ENCODE measurements around the gene ITIH3.

The ITIH3 gene

DNA sequence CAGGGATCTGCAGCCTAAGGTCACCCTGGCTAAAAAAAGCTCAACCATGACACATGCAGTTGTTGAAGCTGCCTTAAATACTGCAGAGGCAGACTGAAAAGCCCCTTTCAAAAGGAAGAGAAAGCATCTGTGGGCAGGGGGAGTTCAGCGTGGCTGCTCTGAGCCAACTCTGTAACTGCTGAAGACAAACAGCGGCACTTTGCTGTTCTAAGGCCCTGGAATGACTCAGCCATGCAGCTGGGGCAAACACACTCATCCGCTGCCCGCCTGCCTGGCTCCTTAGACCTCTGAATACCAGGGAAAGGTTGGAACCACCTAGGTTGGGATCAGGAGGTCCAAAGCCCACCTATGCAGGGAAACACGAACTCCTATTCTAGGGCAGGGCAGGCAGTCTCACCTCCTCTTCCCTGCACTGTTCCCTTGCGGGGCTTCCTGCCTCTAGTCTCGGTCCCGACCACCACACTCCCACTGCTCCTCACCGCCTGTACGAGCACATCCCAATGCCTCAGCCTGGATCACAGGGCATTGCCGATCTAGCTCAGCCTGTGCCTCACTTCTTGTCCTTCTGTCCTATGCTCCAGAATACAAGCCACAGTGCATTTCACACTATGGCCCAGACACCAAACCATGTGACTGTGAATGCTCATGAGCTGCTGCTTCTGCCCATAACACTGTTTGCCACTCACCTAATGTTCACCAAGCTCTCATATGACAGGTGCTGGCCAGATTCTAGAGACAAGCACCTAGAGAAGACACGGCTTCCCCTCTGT, 46.8 kb downstream of the ITIH3 start:
- DNase-seq (ENCODE audit: low read depth, low spot score), result no peak
- no peak overlapping the region for H3K27ac ChIP-seq

DNA sequence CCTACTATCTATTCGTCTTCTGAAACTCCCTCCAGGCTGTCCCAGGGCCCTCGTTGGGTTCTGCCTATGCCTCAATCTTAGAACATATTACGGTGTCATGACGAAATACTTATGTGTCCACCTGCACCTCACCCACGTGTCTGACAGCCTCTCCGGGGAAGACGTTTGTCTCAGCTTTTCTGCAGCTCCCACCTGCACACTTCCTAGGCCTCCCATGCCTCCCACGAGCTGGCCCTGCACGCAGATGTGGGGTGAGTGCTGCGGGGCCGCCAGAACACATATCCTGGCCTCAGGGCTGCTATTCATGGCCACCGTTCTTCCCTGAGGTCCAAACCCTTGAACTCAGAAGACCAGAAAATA, 47.4 kb downstream of the ITIH3 start:
- no peak overlapping the region for H3K27ac ChIP-seq
- no peak for DNase-seq (ENCODE audit: low read depth, low spot score)

DNA sequence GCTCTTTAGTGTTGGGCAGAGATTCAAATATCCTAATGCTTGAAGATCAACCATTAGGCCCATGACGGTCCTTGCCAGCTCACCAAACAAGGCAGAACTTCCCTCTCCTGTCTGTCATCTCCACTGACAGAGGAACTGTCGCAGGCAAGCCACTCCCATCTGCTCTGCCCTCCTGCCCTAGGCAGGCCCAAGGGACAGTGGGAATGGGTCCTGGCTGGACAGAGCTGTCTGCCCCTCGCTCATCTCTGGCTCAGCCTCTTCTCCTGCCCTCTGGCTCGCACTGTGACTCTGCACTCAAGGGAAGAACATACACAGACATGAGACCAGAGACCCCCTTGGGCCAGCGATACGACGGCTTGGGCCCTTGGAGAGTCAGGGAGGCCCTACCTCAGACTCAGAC, 47.8 kb downstream of the ITIH3 start:
- no peak overlapping the region for H3K27ac ChIP-seq
- DNase-seq (ENCODE audit: low read depth, low spot score), result no peak

DNA sequence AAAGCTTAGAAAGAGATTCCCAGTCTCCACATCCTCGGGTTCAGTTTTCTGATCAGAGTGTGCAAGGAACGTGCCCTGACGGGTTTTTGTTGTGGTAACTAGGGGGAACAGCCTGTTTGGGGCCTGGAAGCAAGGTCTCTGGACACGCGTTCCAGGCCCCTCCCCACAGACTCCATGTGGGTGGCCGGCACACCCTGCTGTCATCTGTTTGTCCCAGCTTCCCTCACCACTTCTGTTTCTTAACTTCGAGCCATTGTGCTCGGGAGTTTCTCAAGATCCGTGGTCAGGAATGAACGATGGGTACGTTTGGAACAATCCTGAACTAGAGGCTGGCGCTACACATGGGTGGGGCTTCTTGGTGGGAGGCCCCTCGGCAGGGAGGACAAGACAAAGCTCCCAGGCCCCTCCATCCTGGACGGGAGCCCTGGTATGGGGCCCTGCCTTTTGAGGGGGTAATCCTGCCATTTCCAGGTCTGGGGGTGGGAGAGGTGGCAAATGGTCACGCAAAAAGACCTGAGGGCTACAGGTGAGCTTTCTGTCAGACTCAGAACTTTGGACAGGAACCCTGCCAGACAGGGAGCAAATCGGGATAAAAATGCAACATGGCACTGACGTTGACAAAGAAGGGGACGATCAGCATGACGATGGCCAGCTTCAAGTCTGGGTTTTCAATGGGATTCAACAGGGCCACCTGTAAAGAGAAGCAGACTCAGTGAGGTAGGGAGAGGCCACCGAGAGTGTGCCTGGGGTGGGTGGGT, 48.7 kb downstream of the ITIH3 start:
- no peak for DNase-seq (ENCODE audit: low read depth, low spot score)
- no peak overlapping the region for H3K27ac ChIP-seq

DNA sequence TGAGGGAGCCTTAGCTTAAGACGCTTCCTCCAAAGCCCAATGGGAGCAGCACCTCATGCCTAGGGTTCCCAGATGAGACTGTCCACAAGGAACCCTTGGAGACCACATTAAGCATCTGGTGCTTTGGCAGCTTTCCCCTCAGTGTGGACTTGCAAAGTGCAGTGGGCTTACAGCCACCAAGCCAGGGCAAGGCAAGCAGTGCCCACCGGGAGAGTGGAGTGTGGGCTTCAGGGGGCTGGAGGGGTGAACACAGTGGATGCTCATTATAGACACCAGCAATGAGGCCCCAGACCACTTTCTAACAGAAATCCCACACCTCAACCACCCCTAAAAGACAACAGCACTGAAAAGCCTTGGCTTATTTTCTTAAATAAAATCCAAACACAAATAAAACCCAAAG, 49.3 kb downstream of the ITIH3 start:
- no peak overlapping the region for H3K27ac ChIP-seq
- no peak for DNase-seq (ENCODE audit: low read depth, low spot score)

DNA sequence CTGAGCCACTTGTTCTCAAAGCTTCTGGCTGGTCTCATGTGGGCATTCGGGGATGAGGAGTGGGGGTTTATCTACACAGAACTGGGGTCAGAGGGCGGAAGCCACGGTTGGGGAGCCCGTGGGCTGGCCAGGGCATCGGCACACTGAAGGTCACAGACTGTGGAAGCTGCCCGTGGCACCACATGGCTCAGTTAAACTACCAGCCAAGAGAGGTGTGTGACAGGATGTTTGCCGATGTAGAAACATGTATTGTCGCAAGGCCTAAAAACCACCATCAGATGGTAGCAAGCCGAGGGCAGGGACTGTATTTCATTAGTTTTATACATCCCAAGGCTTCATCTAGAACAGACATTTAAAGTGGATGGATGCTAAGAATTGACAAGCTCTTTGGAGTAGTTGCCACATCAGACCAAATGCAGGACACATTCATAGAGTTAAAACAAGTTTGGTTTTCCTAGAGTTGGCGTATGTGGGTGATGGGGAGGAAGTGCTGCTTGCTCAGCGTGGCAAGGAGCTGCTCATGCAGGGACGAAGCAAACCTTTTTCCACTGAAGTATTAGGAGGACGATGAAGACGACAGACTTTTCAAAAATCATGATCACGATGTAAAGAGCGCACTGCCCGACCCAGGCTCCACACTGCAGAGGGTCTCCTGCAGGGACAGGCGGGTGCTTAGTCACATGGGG, 49.8 kb downstream of the ITIH3 start:
- DNase-seq (ENCODE audit: low read depth, low spot score), result no peak
- H3K27ac ChIP-seq, result no peak overlapping the region

DNA sequence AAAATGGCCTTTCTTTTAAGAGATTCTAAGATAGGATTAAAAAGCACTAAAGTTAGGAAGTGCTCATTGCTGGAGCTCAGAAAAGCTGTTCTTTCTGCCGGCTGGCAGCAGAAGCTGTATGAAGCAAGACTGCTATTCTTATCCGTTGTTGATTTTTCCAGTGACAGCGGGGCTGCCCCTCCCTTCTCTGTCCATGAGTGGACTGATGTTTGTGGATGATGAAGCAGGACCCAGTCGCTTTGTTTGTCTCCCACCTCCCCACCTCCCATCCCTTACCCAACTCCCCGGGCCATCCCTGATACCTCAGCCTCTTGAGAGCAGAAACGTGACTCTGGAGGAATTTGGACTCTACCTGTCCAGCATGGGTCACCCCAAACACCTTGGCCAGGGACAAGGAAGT, 50.6 kb downstream of the ITIH3 start:
- no peak overlapping the region for H3K27ac ChIP-seq
- no peak for DNase-seq (ENCODE audit: low read depth, low spot score)

DNA sequence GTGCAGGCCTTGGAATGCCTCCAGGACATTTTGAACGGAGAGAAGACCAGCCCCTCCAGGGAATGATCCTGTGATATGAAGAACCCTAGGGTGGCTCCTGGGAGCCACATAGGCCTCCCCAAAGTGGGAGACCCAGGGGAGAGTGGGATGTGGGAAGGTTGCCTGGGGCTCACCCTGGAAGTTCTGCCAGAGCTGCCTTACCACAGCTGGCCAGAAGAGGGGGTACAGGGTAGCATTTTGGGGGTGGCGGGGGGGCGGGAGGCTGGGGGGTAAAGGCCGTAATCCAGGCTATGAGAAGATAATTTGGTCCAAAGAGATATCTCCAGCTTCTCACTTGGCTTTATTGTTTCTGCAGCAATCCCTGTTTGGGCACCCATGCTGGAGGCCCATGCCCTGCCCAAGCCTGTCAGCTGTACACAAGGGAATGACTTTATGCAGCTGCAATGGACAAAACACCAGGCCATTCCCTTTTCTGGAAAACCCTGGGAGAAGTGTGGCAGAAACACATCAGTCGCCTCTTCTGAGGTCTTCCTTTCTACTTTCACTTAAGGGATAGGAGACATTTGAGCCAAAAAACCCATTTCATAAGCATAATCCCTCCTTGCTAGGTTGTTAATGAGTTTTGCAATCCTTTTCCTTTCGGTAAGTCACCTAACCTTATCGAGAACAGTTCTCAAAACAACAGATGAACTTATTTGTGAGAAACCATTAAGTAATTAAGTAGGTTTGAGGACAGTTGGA, 51.3 kb downstream of the ITIH3 start:
- no peak overlapping the region for H3K27ac ChIP-seq
- no peak for DNase-seq (ENCODE audit: low read depth, low spot score)

DNA sequence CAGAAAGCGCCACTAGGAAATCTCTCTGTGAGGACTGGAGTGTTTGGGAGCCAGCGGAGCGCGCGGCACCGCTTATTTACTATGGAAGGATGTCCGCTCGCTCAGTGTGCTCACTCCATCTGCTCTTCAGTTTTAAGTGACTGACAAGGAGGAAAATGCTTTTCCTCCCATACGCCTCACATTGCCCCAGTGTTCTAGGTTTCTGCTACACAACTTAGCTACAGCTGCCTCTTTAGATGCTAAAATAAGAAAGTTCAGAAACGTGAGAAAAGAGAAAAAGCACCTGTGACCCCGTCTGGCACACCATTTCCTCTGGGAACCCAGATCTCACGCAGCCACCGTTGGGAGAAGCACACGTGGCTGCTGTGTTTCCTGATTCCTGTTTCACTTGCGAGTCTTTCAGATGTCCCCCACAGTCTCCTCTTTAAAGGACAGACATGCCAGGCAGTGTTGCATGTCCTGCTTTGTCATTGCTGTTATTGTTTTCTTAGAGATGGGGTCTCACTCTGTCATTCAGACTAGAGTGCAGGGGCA, 51.9 kb downstream of the ITIH3 start:
- no peak for DNase-seq (ENCODE audit: low read depth, low spot score)
- H3K27ac ChIP-seq, result no peak overlapping the region

DNA sequence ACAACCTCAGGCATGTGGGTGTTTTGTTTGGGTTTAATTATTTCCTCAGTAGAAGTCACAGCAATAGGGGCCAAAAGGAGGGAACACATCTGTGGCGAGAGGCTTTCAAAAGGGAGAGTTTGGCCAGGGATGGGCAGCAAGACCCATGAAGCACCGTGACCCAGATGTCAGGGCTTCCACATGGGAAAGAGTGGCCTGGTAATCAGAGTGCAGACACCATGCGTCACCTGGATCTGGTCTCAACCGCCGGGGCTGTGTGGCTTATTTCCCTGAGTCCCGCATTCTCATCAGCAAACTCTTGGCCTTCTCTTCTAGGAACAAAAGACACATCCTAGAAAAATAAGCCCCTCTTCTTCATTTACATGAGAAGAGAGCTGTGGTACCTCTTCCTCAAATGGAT, 52.6 kb downstream of the ITIH3 start:
- H3K27ac ChIP-seq, result no peak overlapping the region
- DNase-seq (ENCODE audit: low read depth, low spot score), result no peak

DNA sequence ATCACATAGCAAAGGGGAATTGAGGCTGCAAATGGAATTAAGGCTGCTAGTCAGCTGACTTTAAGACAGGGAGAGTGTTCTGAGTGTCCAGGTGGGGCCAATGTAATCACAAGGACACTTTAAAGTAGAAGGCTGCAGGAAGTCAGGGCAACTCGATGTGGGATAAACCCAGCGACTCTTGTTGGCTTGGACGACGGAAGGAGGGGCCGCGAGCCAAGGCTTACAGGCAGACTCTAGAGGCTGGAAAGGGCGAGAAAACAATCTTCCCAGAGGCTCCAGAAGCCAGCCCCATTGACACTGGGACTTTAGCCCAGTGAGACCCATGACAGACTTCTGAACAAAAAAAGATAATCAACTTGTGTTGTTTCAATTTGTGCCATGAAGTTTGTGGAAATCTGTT, 53.1 kb downstream of the ITIH3 start:
- no peak for DNase-seq (ENCODE audit: low read depth, low spot score)
- no peak overlapping the region for H3K27ac ChIP-seq

DNA sequence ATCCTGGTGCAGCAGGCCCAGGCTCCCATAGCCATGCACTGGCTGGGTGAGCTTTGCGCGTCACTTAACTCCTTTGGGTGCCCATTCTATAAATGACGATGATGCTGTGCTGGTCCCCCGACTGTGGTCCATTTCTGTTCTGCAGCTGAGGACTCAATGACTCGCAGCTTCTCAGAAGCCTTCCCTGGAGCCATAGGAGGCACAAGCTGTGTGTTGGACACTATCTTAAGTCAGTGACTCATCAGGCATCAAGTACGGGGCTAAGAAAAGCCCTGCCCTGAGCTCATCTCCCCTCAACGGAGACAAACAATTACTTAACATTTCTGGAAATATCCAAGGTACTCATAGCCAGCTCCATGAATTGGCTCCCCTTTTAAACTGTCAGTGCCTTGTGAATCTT, 54.0 kb downstream of the ITIH3 start:
- DNase-seq (ENCODE audit: low read depth, low spot score), result no peak
- no peak overlapping the region for H3K27ac ChIP-seq

DNA sequence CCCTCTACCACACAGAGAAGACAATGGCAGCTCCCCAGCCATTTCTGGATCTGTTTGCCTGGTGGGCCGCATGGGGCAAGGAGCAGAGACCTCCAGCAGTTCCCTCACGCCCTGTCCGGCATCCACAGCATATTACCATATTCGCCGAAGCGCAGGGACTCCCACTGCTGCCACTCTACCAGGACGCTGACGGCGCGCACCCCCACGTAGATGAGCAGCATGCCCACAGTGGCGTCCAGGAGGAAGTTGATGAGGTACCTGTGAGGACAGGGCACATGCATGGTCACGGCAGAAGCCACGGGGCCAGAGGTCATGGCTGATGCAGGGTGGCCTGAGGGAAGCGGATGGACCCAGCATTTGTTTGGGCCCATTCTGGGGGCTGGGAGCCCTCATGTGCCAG, 55.1 kb downstream of the ITIH3 start:
- no peak overlapping the region for H3K27ac ChIP-seq
- no peak for DNase-seq (ENCODE audit: low read depth, low spot score)

DNA sequence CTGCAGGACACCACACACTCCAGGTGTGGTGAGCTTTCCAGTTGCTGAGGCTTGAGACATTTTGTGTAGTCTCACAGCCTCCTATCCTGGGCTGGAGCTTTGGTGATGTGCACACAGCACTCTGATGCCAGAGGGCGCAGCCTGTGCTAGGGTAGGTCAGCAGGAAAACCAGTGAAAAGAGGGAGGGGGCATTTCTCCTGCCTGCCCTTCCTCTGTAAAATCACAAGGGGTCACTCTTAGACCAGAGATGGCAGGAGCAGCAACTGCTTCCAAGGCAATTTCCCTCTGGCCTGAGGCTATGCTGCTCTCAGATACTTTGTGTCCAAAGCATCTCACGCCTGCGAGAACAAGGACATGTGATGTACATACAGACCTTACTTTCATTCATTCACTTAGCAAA, 56.8 kb downstream of the ITIH3 start:
- H3K27ac ChIP-seq, result no peak overlapping the region
- no peak for DNase-seq (ENCODE audit: low read depth, low spot score)

DNA sequence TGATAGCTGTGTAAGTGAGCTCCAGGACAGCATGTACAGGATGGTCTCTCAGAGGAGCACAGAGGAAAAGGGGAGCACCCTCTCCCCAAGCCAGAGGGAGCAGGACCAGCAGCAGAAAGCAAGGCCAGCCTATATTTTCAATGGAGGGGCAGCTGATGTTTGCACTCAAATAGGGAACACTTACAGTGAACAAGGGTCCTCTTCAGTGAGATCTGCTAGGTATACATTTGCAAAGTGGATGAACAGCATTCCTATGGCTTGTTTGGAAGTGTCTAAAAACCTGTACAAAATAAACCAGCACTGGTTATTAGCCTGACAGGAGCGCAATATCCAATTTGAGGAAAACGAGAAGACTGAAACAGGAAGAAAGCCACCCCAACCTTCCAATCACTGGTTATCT, 57.8 kb downstream of the ITIH3 start:
- H3K27ac ChIP-seq, result no peak overlapping the region
- no peak for DNase-seq (ENCODE audit: low read depth, low spot score)

DNA sequence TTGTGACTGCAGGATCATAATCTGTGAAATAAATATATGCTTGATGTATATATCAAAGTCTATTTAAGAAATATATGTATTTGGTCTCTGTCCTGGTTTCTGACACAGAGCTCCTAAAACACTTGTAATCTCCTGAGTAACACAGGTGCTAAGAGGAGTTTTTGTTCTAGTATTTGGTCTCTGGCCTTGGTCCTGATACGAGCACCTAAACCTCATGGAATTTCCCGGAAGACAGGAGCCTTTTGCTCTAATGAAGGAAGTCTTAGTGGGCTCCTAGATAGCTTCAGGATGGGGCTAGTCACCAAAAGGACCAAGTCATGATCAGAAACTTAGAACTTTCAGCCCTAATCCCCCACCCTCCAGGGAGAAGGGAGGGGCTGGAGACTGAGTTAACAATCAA, 59.4 kb downstream of the ITIH3 start:
- no peak overlapping the region for H3K27ac ChIP-seq
- no peak for DNase-seq (ENCODE audit: low read depth, low spot score)

DNA sequence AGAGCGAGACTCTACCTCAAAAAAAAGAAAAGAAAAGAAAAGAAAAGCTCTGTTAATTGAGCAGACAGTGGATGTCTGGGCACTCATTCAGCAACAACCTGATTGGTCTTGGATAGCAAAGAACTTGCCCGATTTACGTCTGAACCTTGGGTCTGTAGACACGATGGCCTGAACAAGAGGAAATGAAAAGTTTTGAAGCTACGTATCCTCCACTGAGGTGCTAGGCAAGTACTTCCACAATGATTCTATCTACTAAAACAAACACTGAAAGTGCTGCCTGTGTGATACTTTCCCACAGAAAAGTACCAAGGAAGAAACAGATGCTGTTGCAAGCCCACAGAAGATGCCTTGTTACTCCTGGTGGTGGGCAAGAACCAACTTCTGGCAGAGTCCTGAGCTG, 62.1 kb downstream of the ITIH3 start:
- DNase-seq (ENCODE audit: low read depth, low spot score), result no peak
- no peak overlapping the region for H3K27ac ChIP-seq

DNA sequence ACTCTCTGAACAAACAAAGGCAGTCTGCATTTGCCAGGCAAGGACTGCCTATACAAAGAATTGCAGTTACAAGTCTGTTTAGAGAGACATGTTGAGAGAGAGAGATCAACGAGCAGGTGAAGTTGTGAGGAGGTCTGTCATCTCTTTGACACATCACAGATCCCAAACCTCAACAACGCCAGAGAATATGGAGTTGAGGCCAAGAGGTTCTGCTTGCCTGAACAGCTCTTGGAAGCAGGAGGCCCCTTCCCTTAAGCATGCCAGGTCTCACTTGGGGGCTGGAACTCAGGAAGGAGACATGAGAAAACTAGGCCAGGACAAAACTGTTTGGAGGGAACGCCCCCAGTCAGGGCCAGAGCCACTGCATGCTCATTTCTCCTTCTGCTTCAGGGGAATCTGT, 62.5 kb downstream of the ITIH3 start:
- DNase-seq (ENCODE audit: low read depth, low spot score), result no peak
- H3K27ac ChIP-seq, result no peak overlapping the region

DNA sequence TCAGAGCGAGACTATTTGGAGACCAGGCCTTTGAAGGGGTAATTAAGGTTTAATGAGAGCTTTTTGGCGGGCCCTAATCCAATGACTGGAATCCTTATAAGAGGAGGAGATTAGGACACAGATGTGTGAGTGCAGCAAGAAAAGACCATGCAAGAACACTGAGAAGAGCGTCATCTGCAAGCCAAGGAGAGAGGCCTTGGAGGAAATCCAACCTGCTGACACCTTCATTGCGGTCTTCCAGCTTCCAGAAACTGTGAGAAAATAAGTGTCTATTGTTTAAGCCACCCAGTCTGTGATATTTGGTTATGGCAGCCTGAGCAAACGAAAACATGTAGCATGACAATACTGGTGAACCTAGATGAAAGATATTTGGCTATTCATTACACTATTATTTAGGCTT, 63.3 kb downstream of the ITIH3 start:
- DNase-seq (ENCODE audit: low read depth, low spot score), result no peak

More for the DNA sequence above, 63.3 kb downstream of the ITIH3 start:
- no peak overlapping the region for H3K27ac ChIP-seq
